ENCODE results near the gene SNTN.

Gene SNTN

DNA sequence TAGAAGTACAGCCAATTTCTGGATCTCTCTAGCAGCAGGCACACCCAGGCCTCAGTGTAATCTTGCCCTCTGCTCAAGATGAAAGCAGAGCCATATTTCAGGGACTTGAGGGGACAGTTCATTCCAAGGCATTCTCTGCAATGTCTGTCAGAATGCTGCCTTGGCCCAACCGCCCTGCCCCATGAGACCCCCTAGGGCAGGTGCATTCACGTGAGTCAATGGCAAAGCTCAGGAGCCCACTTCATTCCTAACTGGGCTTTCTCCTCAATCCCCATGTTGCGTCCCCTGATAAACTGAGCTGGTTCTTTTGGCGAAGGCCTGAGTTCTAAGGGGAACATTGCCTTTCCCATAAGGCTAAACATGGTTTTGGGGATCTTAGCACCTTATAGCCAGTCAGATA is 9.5 kb downstream of the SNTN start:
- H3K4me3 ChIP-seq (ENCODE audit: low read depth, low read length): no peak overlapping the region
- DNase-seq (ENCODE audit: low read depth, low spot score): no peak
- in situ Hi-C loops (cut with HindIII; ENCODE audit: low sequenced_read_pairs): no loop called here
- TF ChIP-seq, protein P1, sequence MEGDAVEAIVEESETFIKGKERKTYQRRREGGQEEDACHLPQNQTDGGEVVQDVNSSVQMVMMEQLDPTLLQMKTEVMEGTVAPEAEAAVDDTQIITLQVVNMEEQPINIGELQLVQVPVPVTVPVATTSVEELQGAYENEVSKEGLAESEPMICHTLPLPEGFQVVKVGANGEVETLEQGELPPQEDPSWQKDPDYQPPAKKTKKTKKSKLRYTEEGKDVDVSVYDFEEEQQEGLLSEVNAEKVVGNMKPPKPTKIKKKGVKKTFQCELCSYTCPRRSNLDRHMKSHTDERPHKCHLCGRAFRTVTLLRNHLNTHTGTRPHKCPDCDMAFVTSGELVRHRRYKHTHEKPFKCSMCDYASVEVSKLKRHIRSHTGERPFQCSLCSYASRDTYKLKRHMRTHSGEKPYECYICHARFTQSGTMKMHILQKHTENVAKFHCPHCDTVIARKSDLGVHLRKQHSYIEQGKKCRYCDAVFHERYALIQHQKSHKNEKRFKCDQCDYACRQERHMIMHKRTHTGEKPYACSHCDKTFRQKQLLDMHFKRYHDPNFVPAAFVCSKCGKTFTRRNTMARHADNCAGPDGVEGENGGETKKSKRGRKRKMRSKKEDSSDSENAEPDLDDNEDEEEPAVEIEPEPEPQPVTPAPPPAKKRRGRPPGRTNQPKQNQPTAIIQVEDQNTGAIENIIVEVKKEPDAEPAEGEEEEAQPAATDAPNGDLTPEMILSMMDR (IDR thresholded peaks at IDR 0.05; ENCODE audit: low read depth, low read length): no peak

DNA sequence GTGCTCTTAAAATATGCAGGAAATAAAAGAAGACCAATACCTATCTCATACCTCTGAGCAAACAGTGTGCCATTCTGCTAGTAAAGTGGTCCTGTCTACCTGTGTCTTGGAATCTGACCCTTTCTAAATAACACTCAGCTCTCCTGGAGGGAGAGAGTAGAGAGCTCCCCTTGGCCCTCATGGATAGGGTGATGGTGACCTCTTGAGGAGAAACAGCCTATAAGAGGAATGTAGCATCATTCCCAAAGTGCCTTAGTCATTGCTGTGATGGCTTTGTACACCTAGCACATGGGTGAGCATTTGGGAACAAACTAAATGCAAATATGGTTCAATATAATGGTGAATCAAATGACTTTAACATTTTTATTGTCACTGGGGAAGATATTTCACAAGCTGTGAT is 10.0 kb downstream of the SNTN start:
- TF ChIP-seq, protein P1 (IDR thresholded peaks at IDR 0.05; ENCODE audit: low read depth, low read length): no peak
- in situ Hi-C loops (cut with HindIII; ENCODE audit: low sequenced_read_pairs): no loop called here
- DNase-seq (ENCODE audit: low read depth, low spot score): no peak
- no peak overlapping the region for H3K4me3 ChIP-seq (ENCODE audit: low read depth, low read length)

DNA sequence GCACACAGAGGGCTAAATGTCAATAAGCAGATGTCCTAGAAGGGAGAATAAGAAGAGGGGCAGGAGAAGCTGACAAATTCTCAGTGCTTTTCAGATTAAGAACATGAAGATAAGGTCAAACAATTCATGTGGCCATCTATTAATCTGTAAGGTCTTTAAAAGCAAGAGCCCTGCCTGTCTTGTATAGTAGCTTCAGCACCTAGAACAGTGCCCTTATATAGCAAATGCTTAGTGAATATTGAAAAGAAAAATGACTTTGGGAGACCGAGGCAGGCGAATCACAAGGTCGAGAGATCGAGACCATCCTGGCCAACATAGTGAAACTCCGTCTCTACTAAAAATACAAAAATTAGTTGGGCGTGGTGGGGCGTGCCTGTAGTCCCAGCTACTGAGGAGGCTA is 18.1 kb downstream of the SNTN start:
- no peak for DNase-seq (ENCODE audit: low read depth, low spot score)
- in situ Hi-C loops (cut with HindIII; ENCODE audit: low sequenced_read_pairs): no loop called here
- no peak overlapping the region for H3K4me3 ChIP-seq (ENCODE audit: low read depth, low read length)
- TF ChIP-seq, protein P1 (IDR thresholded peaks at IDR 0.05; ENCODE audit: low read depth, low read length): no peak

DNA sequence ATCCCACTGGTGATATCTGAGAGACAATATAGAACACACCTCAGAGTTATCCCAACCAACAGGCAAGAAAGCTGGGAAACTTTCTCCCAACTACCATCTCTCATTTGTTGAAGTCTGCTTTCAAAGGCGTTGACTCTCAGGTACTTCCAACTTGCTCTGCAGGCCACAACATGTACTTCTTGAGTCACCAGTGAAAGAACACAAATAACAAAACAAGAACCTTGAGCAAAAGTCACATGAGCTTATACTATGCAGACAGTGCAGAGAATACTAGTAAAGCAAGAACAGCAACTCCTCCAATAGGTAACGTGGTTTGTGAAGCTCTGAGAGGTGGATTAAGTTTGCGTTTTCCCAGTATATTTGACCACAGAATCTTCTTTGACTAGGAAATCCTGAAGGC is 20.6 kb downstream of the SNTN start:
- no peak for DNase-seq (ENCODE audit: low read depth, low spot score)
- H3K4me3 ChIP-seq (ENCODE audit: low read depth, low read length): no peak overlapping the region
- in situ Hi-C loops (cut with HindIII; ENCODE audit: low sequenced_read_pairs): no loop called here
- TF ChIP-seq, protein P1 (IDR thresholded peaks at IDR 0.05; ENCODE audit: low read depth, low read length): no peak

DNA sequence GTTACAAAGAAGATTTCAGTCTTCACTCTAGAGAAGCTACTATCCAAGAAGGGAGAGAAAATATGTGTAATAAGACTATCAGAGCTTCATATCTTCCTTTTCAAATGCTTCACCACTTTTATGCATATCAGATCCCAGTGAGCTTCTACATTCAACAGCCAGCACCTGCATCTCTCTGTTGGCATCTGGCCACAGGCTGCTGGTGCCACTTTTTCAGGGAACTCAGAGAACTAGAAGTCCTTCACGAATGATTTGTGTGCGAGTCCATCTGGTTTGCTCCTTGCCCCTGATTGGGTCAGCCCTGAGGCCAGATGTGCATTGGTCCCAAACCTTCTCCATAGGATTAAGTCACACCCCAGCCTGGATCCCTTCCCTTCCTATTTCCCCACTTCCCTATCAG is 22.1 kb downstream of the SNTN start:
- in situ Hi-C loops (cut with HindIII; ENCODE audit: low sequenced_read_pairs): no loop called here

DNA sequence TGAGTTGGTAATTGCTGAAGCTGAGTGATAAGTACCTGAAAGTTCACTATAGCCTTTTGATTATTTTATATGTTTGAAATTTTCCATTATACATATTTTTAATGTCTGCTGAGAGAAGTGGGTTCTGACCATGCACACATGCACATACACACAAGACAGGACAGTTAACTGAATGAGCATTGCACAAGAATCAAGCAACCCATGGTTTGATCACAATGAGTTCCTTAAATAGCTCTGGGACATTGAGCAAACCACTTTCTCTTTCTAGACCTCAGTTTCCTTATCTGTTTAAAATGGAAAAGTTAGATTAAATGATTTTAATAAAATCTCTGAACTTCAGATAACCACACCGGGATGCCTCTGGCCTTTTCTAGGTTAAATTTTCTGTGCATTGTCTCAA is 26.7 kb downstream of the SNTN start:
- DNase-seq (ENCODE audit: low read depth, low spot score): no peak
- TF ChIP-seq, protein P1 (IDR thresholded peaks at IDR 0.05; ENCODE audit: low read depth, low read length): no peak
- in situ Hi-C loops (cut with HindIII; ENCODE audit: low sequenced_read_pairs): no loop called here
- no peak overlapping the region for H3K4me3 ChIP-seq (ENCODE audit: low read depth, low read length)

More for the DNA sequence above, 22.1 kb downstream of the SNTN start:
- H3K4me3 ChIP-seq (ENCODE audit: low read depth, low read length): no peak overlapping the region
- TF ChIP-seq, protein P1 (IDR thresholded peaks at IDR 0.05; ENCODE audit: low read depth, low read length): no peak
- no peak for DNase-seq (ENCODE audit: low read depth, low spot score)

DNA sequence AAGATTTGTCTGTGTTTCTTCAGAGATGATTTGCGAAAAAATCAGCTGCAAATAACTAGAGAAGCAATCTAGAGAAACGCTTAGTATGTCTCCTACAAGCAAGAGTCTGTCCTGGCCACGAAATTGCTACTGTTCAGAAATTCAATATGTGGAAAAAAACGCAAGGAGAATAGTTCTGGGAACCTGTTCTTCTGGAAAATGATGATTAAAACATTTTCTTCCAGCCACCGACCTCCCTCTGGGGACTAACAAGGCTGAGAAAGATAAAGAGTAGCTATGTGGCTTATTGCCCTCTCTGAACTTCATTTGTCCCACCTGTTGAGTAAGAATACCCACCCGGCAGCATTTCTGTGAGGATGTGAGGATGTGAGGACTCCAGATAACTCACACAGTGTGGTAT is 31.6 kb downstream of the SNTN start:
- DNase-seq (ENCODE audit: low read depth, low spot score): no peak
- in situ Hi-C loops (cut with HindIII; ENCODE audit: low sequenced_read_pairs): no loop called here
- TF ChIP-seq, protein P1 (IDR thresholded peaks at IDR 0.05; ENCODE audit: low read depth, low read length): no peak
- no peak overlapping the region for H3K4me3 ChIP-seq (ENCODE audit: low read depth, low read length)
